ENCODE results near the gene OSBPL2. TPM values are rescaled to one million over a fixed set of nuclear protein-coding genes. Genes with fewer than 3 reads are reported as not detected.

OSBPL2 gene
- total RNA-seq, 2 experiments from 2014 or later, result 52.8 to 54.4 TPM

DNA sequence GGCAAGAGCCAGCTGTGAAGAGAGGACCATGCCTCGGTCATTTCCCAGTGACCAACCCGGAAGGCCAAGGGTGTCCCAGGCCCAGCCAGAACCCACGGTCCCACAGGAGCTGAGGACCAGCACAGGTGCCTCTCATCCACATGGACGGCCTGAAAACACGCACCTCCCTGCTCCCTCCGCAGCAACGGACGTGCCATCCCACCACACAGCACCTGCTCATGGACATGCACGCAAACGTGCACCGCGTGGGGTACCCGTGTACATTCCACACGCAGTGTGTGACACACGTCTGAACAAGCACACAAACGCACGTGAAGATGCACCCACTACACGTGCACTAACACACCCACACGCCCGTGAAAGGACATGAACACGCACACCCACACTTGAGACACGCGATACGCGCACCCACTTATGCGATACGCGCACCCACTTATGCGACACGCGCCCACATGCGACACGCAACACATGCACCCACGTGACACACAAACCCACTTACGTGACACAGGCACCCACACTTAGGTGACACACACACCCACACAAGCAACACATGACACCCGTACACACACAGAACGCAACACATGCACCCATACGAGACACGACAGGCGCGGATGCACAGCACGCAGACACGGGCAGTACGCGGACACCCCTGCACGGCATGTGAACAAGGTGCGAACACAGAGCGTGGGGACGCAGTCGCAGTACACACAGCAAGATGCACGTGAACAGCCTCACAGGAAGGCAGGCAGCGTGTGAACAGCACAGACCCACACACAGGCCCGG, 98.6 kb downstream of the OSBPL2 start:
- Histone ChIP-seq H3K9me3 (ENCODE audit: control insufficient read depth in 1 of 2, insufficient read depth in 1 of 2, low read length in 2 of 2) (peaks cover 0 to 26% of the 10 kb centered on the region in 2 experiments), H3K36me3 (ENCODE audit: insufficient read depth, low read length) (no peaks in the 10 kb centered on the region), H3K4me1 (ENCODE audit: insufficient read depth, low read length) (no peaks in the 10 kb centered on the region), H3K27ac (ENCODE audit: low read depth in 1 of 2, low read length in 2 of 2) (no peak overlapping the region), H3K27me3 (ENCODE audit: control insufficient read depth in 1 of 2, insufficient read depth in 2 of 2, low read length in 2 of 2) (peaks cover 0 to 2% of the 10 kb centered on the region in 2 experiments), H3K4me3 (ENCODE audit: low read length) (no peak overlapping the region)
- intact Hi-C loops (cut with DNase I, micrococcal nuclease), result no loop called here
- DNase-seq (no peak), ATAC-seq (ENCODE audit: poor library complexity) (no peak)
- Mint-ChIP-seq H3K4me1 (ENCODE audit: low read depth) (no peaks in the 10 kb centered on the region), H3K4me3 (no peak overlapping the region), H3K27me3 (peaks cover 22% of the 10 kb centered on the region), H3K36me3 (ENCODE audit: low read depth) (no peaks in the 10 kb centered on the region), H3K27ac (no peak overlapping the region), H3K9me3 (no peaks in the 10 kb centered on the region)
- POLR2A ChIA-PET, result no interaction called here
- CTCF ChIA-PET, result no interaction called here
- TF ChIP-seq, protein P1, sequence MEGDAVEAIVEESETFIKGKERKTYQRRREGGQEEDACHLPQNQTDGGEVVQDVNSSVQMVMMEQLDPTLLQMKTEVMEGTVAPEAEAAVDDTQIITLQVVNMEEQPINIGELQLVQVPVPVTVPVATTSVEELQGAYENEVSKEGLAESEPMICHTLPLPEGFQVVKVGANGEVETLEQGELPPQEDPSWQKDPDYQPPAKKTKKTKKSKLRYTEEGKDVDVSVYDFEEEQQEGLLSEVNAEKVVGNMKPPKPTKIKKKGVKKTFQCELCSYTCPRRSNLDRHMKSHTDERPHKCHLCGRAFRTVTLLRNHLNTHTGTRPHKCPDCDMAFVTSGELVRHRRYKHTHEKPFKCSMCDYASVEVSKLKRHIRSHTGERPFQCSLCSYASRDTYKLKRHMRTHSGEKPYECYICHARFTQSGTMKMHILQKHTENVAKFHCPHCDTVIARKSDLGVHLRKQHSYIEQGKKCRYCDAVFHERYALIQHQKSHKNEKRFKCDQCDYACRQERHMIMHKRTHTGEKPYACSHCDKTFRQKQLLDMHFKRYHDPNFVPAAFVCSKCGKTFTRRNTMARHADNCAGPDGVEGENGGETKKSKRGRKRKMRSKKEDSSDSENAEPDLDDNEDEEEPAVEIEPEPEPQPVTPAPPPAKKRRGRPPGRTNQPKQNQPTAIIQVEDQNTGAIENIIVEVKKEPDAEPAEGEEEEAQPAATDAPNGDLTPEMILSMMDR (IDR thresholded peaks at IDR 0.05), result no peak

DNA sequence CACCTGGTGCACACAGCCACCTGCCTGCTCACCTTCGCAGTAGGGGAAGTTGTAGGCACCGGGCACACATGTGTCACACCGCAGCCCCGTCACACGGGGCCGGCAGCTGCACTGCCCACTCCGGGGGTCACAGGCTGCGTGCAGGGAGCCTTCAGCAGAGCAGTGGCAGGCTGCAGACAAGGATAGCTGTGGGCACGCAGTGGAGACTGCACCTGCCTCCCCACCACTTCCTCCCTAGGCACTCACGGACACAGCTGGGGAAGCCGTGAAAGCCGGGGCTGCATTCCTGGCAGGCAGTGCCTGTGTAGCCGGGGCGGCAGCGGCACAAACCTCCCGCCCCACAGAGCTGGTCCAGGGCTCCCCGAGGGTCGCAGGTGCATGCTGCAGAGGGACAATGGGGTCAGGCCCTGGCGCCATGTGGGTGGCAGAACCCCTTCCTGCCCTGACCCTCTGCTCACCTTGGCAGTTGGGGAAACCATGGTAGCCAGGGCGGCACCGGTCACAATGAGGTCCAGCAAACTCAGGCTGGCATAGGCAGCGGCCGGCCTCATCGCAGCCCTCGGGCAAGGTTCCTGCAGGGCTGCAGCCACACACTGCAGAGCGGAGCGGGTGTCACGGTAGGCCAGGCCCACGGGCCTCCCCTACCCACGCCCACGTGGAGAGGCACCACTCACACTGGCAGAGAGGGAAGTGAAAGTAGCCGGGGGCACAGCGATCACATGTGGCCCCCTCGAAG, 99.4 kb downstream of the OSBPL2 start:
- Mint-ChIP-seq H3K9me3 (no peaks in the 10 kb centered on the region), H3K27ac (no peak overlapping the region), H3K4me1 (ENCODE audit: low read depth) (no peaks in the 10 kb centered on the region), H3K4me3 (no peak overlapping the region), H3K36me3 (ENCODE audit: low read depth) (no peaks in the 10 kb centered on the region), H3K27me3 (peaks cover 22% of the 10 kb centered on the region)
- H3K9me3 ChIP-seq (ENCODE audit: control insufficient read depth in 1 of 2, insufficient read depth in 1 of 2, low read length in 2 of 2), result peaks cover 0 to 24% of the 10 kb centered on the region in 2 experiments
- ChIA-PET CTCF (no interaction called here), POLR2A (no interaction called here)
- intact Hi-C loops (cut with DNase I, micrococcal nuclease), result no loop called here
- no peaks in the 10 kb centered on the region for H3K36me3 ChIP-seq (ENCODE audit: insufficient read depth, low read length)
- H3K27ac ChIP-seq (ENCODE audit: low read depth in 1 of 2, low read length in 2 of 2), result no peak overlapping the region
- DNase-seq (peak in 1 of 14 experiments; percentile 16), ATAC-seq (ENCODE audit: poor library complexity) (no peak)
- H3K4me1 ChIP-seq (ENCODE audit: insufficient read depth, low read length), result no peaks in the 10 kb centered on the region
- no peak overlapping the region for H3K4me3 ChIP-seq (ENCODE audit: low read length)
- TF ChIP-seq, protein P1 (IDR thresholded peaks at IDR 0.05), result no peak
- peaks cover 0 to 2% of the 10 kb centered on the region in 2 experiments for H3K27me3 ChIP-seq (ENCODE audit: control insufficient read depth in 1 of 2, insufficient read depth in 2 of 2, low read length in 2 of 2)

DNA sequence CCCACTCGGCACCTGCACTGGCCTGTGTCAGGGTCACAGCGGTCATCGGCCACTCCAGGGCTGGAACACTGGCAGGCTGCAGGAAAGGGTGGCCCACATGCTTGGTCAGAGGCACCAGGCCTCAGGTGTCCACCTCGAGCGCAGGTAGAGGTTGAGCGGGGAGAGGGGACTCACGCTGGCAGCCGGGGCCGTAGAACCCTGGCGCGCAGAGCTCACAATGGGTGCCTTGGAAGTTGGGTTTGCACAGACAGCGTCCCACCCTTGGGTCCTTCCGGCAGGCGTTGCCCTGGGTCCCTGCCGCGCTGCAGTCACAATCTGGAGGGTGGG, 99.9 kb downstream of the OSBPL2 start:
- ChIA-PET POLR2A (no interaction called here), CTCF (no interaction called here)
- no peak overlapping the region for H3K27ac Mint-ChIP-seq
- TF ChIP-seq, protein P1 (IDR thresholded peaks at IDR 0.05), result no peak
- H3K9me3 Mint-ChIP-seq, result no peaks in the 10 kb centered on the region
- H3K4me3 Mint-ChIP-seq, result no peak overlapping the region
- Histone ChIP-seq H3K4me1 (ENCODE audit: insufficient read depth, low read length) (no peaks in the 10 kb centered on the region), H3K27me3 (ENCODE audit: control insufficient read depth in 1 of 2, insufficient read depth in 2 of 2, low read length in 2 of 2) (peaks cover 0 to 2% of the 10 kb centered on the region in 2 experiments), H3K36me3 (ENCODE audit: insufficient read depth, low read length) (no peaks in the 10 kb centered on the region), H3K27ac (ENCODE audit: low read depth in 1 of 2, low read length in 2 of 2) (no peak overlapping the region), H3K4me3 (ENCODE audit: low read length) (no peak overlapping the region), H3K9me3 (ENCODE audit: control insufficient read depth in 1 of 2, insufficient read depth in 1 of 2, low read length in 2 of 2) (peaks cover 0 to 21% of the 10 kb centered on the region in 2 experiments)
- ATAC-seq (ENCODE audit: poor library complexity) (no peak), DNase-seq (no peak)
- intact Hi-C loops (cut with DNase I, micrococcal nuclease), result no loop called here
- H3K36me3 Mint-ChIP-seq (ENCODE audit: low read depth), result no peaks in the 10 kb centered on the region
- H3K27me3 Mint-ChIP-seq, result peaks cover 22% of the 10 kb centered on the region
- H3K4me1 Mint-ChIP-seq (ENCODE audit: low read depth), result no peaks in the 10 kb centered on the region
